ENCODE results near the gene RPS4Y2. TPM values are rescaled to one million over a fixed set of nuclear protein-coding genes. Genes with fewer than 3 reads are reported as not detected.

The RPS4Y2 gene
- total RNA-seq, result not detected
- long read RNA-seq, result 0 reads

GRCh38 chrY:20755808-20756207, at the start of gene RPS4Y2:
RPS4Y2 (plus strand) TSS chrY:20756108; CDS start chrY:20756164, 56 bp downstream.
- DNase-seq, result no peak
- H3K4me3 ChIP-seq, result no peak within 1 kb of the TSS
- no peaks in the 10 kb centered on the region for H3K4me1 ChIP-seq
- H3K36me3 ChIP-seq, result no peaks in the 10 kb centered on the region
- no peaks in the 10 kb centered on the region for H3K9me3 ChIP-seq (replicated peaks)
- intact Hi-C loops (cut with micrococcal nuclease), result no loop called here
- TF ChIP-seq CTCF (IDR thresholded peaks at IDR 0.05; ENCODE audit: borderline replicate concordance), result no peak
- no peak within 1 kb of the TSS for H3K27ac ChIP-seq (replicated peaks)
- H3K27me3 ChIP-seq (ENCODE audit: low read depth), result no peaks in the 10 kb centered on the region

- Histone ChIP-seq H3K9me3 (replicated peaks) (no peaks in the 10 kb centered on the region), H3K27ac (replicated peaks) (no peak overlapping the region), H3K4me1 (no peaks in the 10 kb centered on the region), H3K4me3 (no peak overlapping the region), H3K36me3 (no peaks in the 10 kb centered on the region), H3K27me3 (ENCODE audit: low read depth) (no peaks in the 10 kb centered on the region)
- no peak for TF ChIP-seq CTCF (IDR thresholded peaks at IDR 0.05; ENCODE audit: borderline replicate concordance)
- DNase-seq, result no peak
- intact Hi-C loops (cut with micrococcal nuclease), result loop anchor here (10.0 kb wide), 1 partner anchor 60 kb away; no protein-coding TSS in a partner anchor
These were observed 41.5 kb upstream of the RPS4Y2 start for GRCh38 chrY:20714391-20714790.

GRCh38 chrY:20726184-20726907, 29.6 kb upstream of the RPS4Y2 start:
- DNase-seq, result no peak
- intact Hi-C loops (cut with micrococcal nuclease), result no loop called here
- Histone ChIP-seq H3K27me3 (ENCODE audit: low read depth) (no peaks in the 10 kb centered on the region), H3K36me3 (no peaks in the 10 kb centered on the region), H3K4me3 (no peak overlapping the region), H3K27ac (replicated peaks) (no peak overlapping the region), H3K9me3 (replicated peaks) (no peaks in the 10 kb centered on the region), H3K4me1 (no peaks in the 10 kb centered on the region)
- TF ChIP-seq CTCF (IDR thresholded peaks at IDR 0.05; ENCODE audit: borderline replicate concordance), result no peak

- intact Hi-C loops (cut with micrococcal nuclease), result no loop called here
- H3K4me3 ChIP-seq, result no peak overlapping the region
These were observed 20.7 kb upstream of the RPS4Y2 start for GRCh38 chrY:20735200-20735599.

GRCh38 chrY:20739806-20740205, 16.1 kb upstream of the RPS4Y2 start:
- Histone ChIP-seq H3K27ac (replicated peaks) (no peak overlapping the region), H3K4me1 (no peaks in the 10 kb centered on the region), H3K27me3 (ENCODE audit: low read depth) (no peaks in the 10 kb centered on the region), H3K9me3 (replicated peaks) (no peaks in the 10 kb centered on the region), H3K36me3 (no peaks in the 10 kb centered on the region), H3K4me3 (no peak overlapping the region)
- DNase-seq, result no peak
- TF ChIP-seq CTCF (IDR thresholded peaks at IDR 0.05; ENCODE audit: borderline replicate concordance), result no peak
- intact Hi-C loops (cut with micrococcal nuclease), result no loop called here

More at GRCh38 chrY:20735200-20735599, 20.7 kb upstream of the RPS4Y2 start:
- DNase-seq, result no peak
- H3K36me3 ChIP-seq, result no peaks in the 10 kb centered on the region
- H3K4me1 ChIP-seq, result no peaks in the 10 kb centered on the region
- no peak overlapping the region for H3K27ac ChIP-seq (replicated peaks)
- no peaks in the 10 kb centered on the region for H3K9me3 ChIP-seq (replicated peaks)
- H3K27me3 ChIP-seq (ENCODE audit: low read depth), result no peaks in the 10 kb centered on the region
- no peak for TF ChIP-seq CTCF (IDR thresholded peaks at IDR 0.05; ENCODE audit: borderline replicate concordance)

Measured in left ventricle myocardium inferior (tissue), 1 donor.